ENCODE data around the gene SLC25A47. TPM values are rescaled to one million over a fixed set of nuclear protein-coding genes. Genes with fewer than 3 reads are reported as not detected.
"Not testable (repeated sequence)": the region's sequence is repeated elsewhere in the genome, so short reads cannot be mapped to it uniquely, and the experiment has no call there.

SLC25A47 gene
- total RNA-seq, 1 experiment from 2014 or later = 0.37 TPM

DNA sequence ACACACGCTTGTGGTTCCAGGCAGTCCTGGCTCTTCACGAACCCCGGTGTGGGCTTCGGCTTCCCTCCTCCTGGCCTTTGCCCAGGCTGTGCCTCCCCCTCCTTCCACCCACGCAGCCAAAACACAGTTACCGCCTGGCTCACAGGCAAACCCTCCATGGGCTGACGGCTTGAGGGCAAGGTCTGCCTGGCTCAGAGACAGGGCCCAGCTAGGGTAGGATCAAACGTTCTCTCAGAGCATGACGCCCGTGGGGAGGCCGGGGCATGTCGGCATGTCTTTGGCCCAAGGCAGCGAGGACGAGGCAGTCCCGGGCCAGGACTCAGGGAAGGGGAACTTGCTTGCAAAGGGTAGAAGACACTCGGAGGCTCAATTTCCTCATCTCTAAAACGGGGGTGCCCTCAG lies 2.1 kb downstream of the SLC25A47 start:
- DNase-seq (ENCODE audit: low read depth) = no peak

DNA sequence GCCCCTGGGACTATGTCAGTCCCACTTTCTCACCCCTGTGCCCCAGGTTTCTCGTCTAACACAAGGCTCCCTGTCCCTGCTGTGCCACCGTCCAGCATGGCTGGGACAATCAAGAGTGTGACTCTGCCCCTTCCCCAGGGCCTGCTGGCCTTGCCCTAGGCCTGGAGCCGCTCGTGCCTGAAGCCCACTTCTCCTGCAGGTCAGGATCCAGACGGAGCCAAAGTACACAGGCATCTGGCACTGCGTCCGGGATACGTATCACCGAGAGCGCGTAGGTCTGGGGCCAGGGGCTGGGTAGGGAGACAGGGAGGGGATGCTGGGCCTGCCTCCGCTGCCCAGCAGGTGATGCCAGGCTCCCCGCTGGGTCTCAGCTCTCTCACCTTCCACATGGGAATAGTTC lies 2.8 kb downstream of the SLC25A47 start:
- DNase-seq (ENCODE audit: low read depth) = no peak

DNA sequence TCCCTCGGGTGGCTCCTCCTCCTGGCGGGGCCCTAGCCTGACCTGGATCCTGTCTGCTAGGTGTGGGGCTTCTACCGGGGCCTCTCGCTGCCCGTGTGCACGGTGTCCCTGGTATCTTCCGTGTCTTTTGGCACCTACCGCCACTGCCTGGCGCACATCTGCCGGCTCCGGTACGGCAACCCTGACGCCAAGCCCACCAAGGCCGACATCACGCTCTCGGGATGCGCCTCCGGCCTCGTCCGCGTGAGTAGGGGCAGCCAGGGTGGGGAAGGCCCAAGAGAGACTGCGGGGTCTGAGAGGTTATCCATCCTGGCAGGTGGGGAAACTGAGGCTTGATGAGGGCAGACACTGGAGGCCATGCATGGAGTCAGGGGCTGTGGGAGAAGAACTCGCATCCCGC lies 4.0 kb downstream of the SLC25A47 start:
- DNase-seq (ENCODE audit: low read depth) = no peak

- DNase-seq (ENCODE audit: low read depth) = no peak
Observed at GRCh38 chr14:100328495-100329163, 5.5 kb downstream of the SLC25A47 start.

DNA sequence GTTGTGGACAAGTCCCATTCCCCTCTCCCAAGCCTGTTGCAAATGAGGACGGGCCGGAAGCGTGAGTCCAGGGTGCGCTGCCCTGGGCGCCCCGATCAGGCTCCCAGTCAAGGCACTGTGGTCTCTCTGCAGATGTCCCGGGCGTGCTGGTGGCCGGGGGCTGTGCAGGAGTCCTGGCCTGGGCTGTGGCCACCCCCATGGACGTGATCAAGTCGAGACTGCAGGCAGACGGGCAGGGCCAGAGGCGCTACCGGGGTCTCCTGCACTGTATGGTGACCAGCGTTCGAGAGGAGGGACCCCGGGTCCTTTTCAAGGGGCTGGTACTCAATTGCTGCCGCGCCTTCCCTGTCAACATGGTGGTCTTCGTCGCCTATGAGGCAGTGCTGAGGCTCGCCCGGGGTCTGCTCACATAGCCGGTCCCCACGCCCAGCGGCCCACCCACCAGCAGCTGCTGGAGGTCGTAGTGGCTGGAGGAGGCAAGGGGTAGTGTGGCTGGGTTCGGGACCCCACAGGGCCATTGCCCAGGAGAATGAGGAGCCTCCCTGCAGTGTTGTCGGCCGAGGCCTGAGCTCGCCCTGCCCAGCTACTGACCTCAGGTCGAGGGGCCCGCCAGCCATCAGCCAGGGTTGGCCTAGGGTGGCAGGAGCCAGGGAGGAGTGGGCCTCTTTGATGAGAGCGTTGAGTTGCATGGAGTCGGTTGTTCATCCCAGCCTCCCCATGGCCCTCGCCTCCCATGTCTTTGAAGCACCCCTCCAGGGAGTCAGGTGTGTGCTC lies 6.3 kb downstream of the SLC25A47 start:
- no peak for DNase-seq (ENCODE audit: low read depth)

DNA sequence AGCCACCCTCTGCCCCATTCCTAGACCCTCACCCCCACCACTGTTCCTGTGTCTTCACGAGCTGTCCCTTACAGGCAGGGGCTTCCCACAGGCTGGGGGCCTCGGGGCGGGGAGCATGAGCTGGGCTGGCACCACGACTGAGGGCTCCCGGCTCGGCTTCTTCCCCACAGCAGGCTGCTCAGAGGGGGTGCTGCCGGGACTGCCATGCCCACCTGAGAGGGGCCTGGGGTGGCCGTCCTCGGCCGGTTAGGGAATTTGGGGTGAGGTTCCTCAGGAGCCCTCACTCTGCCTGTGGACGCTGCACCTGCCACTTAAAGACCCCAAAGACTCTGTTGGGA lies 6.8 kb downstream of the SLC25A47 start:
- DNase-seq (ENCODE audit: low read depth) = no peak

- DNase-seq (ENCODE audit: low read depth) = no peak
Observed at GRCh38 chr14:100330388-100330931, 7.3 kb downstream of the SLC25A47 start.

GRCh38 chr14:100332071-100332639 lies 9.0 kb downstream of the SLC25A47 start:
- DNase-seq (ENCODE audit: low read depth) = no peak

DNA sequence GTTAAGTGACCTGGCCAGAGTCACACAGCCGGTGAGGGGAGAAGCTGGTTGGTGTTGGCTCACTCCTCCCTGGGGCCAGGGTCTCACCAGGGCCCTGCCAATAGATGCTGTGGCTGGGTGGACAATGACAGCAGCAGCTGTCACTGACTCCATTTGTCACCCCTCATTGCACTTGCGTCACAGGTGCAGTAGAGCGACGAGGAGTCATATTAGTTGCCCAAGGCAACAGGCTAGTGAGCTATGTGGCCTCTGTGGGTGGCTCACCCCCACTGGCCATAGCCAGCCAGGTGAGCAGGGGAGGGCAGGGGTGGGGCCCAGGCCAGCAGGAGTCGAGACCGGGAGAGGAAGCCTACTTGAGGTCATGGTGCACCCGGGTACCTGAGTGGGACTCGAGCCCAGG lies 9.7 kb downstream of the SLC25A47 start:
- DNase-seq (ENCODE audit: low read depth) = no peak

DNA sequence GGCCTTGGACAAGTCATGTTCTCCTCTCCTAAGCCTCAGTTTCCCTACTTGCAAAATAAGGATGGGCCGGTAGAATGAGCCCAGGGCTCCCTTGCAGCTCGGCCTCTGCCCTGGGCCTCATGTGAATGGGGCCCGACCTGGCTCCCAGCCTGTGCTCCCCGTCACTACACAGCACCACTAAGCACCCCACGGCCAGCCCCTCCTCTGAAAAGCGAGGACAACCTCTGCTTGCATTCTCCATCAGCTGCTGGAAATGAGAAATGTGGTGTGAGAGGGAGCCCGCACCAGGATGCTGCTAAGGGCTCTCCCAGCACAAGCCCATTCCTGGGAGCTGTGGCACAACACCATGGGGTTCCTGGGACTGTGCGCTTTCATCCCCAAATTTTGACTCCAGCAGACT lies 10.2 kb downstream of the SLC25A47 start:
- no peak for DNase-seq (ENCODE audit: low read depth)

- no peak for DNase-seq (ENCODE audit: low read depth)
Observed at GRCh38 chr14:100333827-100334226, 10.7 kb downstream of the SLC25A47 start.

GRCh38 chr14:100334904-100335303 lies 11.8 kb downstream of the SLC25A47 start:
- no peak for DNase-seq (ENCODE audit: low read depth)

DNA sequence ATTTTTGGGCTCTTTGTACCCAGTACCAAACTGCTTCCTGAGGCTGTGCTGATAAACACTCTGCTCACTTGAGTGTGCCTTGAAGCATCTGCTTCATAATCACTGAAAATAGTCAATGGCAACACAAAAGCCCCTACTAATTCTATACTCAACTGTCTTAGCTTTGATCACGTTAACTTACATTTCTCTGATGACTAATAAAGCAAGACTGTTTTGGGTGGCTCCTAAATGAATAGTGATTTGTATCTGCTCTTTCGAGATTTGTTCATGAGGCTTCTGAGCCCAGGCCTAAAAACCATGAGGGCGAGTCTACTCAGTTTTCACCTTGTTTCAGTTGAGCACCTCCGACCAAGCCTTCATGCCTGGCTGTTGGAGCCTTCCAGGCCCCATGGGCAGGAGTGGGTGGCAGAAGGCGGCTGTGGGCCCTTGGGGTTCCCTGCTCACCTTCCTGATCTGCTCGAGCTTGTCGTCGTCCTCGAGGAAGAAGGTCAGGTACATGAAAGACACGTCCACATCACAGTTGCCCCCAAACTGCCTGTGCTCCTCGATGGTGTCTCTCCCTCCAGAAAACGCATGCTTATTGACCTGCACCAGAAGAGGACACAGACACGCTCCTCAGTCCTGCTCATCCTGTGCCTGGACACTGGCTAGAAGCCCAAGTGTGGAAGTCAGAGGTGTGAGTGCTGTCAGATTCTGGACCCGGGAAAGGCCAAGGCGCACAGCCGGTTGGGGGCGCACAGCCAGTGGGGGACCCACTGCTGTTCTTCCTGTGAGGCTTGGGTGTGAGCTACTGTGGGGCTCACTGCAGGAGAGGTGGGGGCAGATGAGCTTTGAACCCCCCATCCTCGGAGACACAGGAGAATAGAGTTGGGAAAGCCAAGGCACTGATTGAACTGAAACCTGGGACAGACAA lies 13.7 kb downstream of the SLC25A47 start:
- DNase-seq (ENCODE audit: low read depth) = no peak

GRCh38 chr14:100339766-100340422 lies 16.8 kb downstream of the SLC25A47 start:
- DNase-seq (ENCODE audit: low read depth) = no peak

DNA sequence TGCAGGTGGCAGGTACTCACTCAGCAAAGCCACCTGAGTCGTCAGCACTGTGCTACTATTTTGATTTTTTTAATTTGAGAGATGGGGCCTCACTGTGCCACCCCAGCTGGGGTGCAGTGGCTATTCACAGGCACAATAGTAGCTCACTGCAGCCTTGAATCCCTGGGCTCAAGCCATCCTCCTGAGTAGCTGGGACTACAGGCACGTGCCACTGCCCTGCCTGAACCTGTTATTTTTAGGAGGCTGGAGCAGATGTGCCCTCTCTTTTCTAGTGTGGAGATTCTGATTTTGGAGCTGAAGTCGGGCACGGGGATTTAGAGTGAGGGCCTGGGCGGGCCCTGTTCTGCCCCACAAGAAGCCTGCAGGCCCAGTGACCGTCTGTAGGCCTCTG lies 17.3 kb downstream of the SLC25A47 start:
- no peak for DNase-seq (ENCODE audit: low read depth)

- peak; percentile 63 for DNase-seq (ENCODE audit: low read depth)
Observed at GRCh38 chr14:100341301-100342031, 18.3 kb downstream of the SLC25A47 start.

DNA sequence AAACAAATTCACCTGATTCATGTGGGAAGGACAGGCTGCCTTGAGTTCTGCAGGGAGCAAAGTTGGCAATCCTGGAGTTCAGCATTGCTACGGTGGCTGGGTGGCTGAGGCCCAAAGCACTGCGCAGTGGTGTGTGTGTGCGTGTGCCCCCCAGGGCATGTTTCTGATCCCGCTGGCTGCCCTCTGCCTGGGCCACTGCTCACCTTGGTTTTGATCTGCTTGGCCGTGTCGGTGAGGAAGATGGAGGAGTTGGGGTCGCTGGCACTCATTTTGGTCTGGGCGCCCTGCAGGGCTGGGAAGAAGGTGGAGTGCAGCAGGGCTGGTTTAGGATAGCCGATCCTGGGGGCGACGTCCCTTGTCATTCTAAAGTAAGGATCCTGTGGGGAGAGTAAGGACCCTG lies 19.1 kb downstream of the SLC25A47 start:
- no peak for DNase-seq (ENCODE audit: low read depth)

DNA sequence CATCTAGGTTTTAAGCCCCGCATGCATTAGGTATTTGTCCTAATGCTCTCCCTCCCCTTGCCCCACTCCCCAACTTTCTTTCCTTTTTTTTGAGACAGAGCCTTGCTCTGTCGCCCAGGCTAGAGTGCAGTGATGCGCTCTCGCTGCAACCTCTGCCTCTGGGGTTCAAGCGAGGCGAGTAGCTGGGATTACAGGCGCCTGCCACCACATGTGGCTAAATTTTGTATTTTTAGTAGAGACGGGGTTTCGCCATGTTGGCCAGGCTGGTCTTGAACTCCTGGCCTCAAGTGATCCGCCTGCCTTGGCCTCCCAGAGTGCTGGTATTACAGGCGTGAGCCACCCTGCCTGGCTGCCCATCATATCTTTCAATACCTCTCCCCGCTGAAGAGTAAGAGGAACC lies 19.7 kb downstream of the SLC25A47 start:
- DNase-seq (ENCODE audit: low read depth) = not testable (repeated sequence)

GRCh38 chr14:100344657-100345056 lies 21.5 kb downstream of the SLC25A47 start:
- DNase-seq (ENCODE audit: low read depth) = not testable (repeated sequence)

DNA sequence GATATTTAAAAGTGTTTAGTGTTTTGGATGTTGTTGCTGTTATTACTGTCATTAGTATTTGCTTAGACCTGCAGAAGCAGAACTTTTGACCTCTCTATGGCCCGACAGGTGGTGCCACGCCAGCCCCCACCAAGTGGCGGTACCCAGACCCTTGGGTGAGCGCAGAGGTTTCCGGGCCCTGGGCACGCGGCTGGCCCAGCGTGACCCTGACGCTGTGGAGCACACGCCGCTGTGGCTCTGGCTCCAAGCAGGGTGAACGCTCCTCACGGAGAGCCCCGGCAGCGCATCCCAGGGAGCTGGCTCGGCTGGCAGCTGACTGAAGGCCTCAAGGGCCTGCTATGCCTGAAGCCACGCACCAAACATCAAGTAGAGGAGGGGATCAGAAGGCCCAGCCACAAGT lies 22.6 kb downstream of the SLC25A47 start:
- DNase-seq (ENCODE audit: low read depth) = no peak

All from HT1080 (cell line).